ENCODE results near the gene RIPK4. TPM values are rescaled to one million over a fixed set of nuclear protein-coding genes. Genes with fewer than 3 reads are reported as not detected.
A peak's percentile ranks its signal among the peaks of the same experiment; 100 is the strongest.

Gene RIPK4
- 10 to 100 TPM in 2 of 4 donors, 1 to 10 TPM in 2; 4.4 to 20.5 (median 10.6) TPM for total RNA-seq

DNA sequence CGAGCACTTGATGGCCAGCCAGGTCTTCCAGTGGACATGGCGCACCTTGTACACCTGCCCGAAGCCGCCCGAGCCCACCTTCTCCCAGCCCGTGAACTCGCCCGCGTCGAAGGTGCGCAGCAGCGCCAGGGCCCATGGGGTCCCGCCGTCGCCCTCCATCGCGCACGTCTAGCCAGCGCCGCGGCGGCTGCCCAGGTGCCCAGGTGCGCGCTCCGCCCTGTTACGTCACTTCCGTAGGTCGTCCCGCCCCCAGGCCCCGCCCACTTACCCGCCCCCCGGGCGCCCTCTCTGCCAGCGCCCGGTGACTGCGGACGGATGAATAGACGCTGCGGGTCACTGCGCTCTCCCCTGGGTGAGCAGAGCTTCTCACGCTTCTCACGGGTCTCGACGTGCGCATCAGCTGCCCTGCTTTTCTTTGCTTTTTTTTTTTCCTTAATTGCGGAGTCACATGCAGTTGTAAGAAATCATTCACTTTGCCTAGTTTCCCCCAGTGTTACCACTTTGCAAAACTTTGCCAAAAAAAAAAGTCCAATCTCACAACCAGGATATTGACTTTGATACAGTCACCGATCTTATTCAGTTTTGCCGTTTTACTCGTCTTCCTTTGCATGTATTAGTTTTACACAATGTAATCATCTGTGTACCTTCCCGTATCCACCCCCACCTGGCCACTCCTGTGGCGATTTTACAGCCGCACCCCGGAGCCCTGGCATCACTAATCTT is at the start of gene RIPK4:
RIPK4 (minus strand) TSS at position 170 of the 723 bp plus-strand sequence; CDS start at position 159, 11 bp downstream.
- in situ Hi-C loops (cut with MboI; ENCODE audit: low pct_ligation_motif_present in 1 of 4, low pct_unique_long_range_greater_than_20kb in 1 of 4, low sequenced_read_pairs in 3 of 4) = no loop called here
- Histone ChIP-seq H3K36me3 (no peaks in the 10 kb centered on the region), H3K27me3 (peaks cover 96% of the 10 kb centered on the region), H3K4me3 (peak within 1 kb of the TSS; percentile 25 to 60 (median 48)), H3K4me1 (peaks cover 7 to 52% (median 32%) of the 10 kb centered on the region in 4 donors), H3K9me3 (no peaks in the 10 kb centered on the region), H3K27ac (peak within 1 kb of the TSS; percentile 61 to 77 (median 70))
- no peak for TF ChIP-seq EP300 (IDR thresholded peaks at IDR 0.05; ENCODE audit: low read depth)
- TF ChIP-seq POLR2A (IDR thresholded peaks at IDR 0.05) = peak; percentile 90
- TF ChIP-seq, protein P1, sequence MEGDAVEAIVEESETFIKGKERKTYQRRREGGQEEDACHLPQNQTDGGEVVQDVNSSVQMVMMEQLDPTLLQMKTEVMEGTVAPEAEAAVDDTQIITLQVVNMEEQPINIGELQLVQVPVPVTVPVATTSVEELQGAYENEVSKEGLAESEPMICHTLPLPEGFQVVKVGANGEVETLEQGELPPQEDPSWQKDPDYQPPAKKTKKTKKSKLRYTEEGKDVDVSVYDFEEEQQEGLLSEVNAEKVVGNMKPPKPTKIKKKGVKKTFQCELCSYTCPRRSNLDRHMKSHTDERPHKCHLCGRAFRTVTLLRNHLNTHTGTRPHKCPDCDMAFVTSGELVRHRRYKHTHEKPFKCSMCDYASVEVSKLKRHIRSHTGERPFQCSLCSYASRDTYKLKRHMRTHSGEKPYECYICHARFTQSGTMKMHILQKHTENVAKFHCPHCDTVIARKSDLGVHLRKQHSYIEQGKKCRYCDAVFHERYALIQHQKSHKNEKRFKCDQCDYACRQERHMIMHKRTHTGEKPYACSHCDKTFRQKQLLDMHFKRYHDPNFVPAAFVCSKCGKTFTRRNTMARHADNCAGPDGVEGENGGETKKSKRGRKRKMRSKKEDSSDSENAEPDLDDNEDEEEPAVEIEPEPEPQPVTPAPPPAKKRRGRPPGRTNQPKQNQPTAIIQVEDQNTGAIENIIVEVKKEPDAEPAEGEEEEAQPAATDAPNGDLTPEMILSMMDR (IDR thresholded peaks at IDR 0.05) = no peak
- peak; percentile 60 to 96 (median 95) for TF ChIP-seq POLR2AphosphoS5 (IDR thresholded peaks at IDR 0.05)
- intact Hi-C loops (cut with DNase I; ENCODE audit: low total_unique reads) = no loop called here
- 2 to 4% methylated on average over 8 to 36 of the region's 53 CpGs for WGBS, 2 donors (ENCODE audit: low coverage in 1 of 2)
- DNase-seq = peak; percentile 89

DNA sequence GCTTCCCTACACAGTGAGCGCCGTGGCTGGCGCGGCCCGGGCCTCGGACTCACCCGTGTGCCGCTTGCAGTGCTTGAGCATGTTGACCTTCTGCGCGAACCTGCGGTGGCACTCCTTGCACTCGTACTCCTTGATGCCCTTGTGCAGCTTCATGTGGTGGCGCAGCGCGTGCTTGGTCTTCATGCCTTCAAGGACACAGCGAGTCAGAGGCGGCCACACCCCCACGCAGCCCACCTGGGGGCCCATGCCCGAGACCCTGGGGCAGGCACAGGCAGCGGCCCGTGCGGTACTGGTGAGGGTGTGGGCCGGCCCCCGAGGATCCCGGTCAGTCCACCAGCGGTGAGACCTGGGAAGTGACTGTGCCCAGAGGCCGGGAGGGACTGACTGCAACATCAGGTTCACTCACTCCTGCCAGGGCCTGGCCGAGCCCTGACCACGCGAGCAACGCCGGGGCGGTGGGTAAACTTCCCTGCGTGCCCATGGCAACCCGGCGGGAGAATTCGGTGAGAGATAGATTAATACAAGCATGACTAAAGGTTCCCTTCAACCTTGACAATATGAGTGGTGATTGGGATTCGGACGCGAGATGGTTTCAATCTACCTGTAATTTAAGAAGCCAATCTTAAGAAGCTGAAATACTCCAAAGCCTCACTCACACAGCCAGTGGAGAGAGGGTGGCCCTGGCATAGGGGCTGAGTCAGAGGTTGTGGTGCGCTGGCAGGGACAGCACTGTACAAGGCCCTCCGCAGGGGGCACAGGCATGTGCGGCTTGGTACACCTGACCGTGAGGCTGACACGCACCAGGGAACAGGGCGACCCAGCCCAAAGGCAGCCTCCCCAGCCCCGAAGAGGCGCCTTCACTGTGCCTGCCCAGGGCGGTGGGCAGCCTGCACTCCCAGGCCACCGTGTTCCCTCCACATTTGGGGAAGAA is 49.1 kb upstream of the RIPK4 start:
- peaks cover 0 to 4% (median 2%) of the 10 kb centered on the region in 4 donors for H3K4me1 ChIP-seq
- peaks cover 0 to 11% (median 0%) of the 10 kb centered on the region in 4 donors for H3K36me3 ChIP-seq
- H3K4me3 ChIP-seq = no peak overlapping the region
- H3K9me3 ChIP-seq = no peaks in the 10 kb centered on the region
- intact Hi-C loops (cut with DNase I; ENCODE audit: low total_unique reads) (loop anchor here (5.0 kb wide), 1 partner anchor 301 kb away; no protein-coding TSS in a partner anchor), in situ Hi-C loops (cut with MboI; ENCODE audit: low pct_ligation_motif_present in 1 of 4, low pct_unique_long_range_greater_than_20kb in 1 of 4, low sequenced_read_pairs in 3 of 4) (loop anchor here in 3 of 4 donors (25.0 kb wide), 2 partner anchors 96 to 296 kb away; no protein-coding TSS in a partner anchor)
- TF ChIP-seq, protein P1 (IDR thresholded peaks at IDR 0.05) = no peak
- no peak for TF ChIP-seq EP300 (IDR thresholded peaks at IDR 0.05; ENCODE audit: low read depth)
- no peak for TF ChIP-seq POLR2AphosphoS5 (IDR thresholded peaks at IDR 0.05)
- TF ChIP-seq POLR2A (IDR thresholded peaks at IDR 0.05) = no peak
- no peak overlapping the region for H3K27ac ChIP-seq
- DNase-seq = no peak
- 93% methylated on average over 46 of the region's 50 CpGs; no CpG with 5 or more reads in 1 of the 2 donors for WGBS, 2 donors (ENCODE audit: low coverage in 1 of 2)
- H3K27me3 ChIP-seq = no peaks in the 10 kb centered on the region

DNA sequence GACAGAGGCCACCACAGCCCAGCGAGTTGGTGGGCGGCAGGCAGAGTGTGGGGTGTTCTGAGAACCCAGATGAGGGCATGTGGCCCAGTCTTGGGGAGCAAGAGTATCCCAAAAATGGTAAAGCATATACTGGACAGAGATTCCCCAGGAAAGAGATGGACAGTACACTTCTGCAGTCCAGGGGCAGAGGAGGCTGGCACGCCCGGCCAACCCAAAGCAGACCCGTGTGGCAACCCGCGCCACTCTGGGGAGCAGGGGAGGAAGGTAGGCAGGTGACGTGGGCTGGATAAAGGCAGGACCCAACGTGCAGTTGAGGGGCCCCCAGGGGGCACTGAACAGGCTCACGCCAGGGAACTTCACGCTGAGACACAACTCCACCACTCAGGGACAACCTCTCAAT is 46.4 kb upstream of the RIPK4 start:
- in situ Hi-C loops (cut with MboI; ENCODE audit: low pct_ligation_motif_present in 1 of 4, low pct_unique_long_range_greater_than_20kb in 1 of 4, low sequenced_read_pairs in 3 of 4) = loop anchor here in 3 of 4 donors (25.0 kb wide), 2 partner anchors 99 to 299 kb away; no protein-coding TSS in a partner anchor
- H3K4me3 ChIP-seq = no peak overlapping the region
- 93 to 96% methylated on average over 8 to 11 of the region's 11 CpGs for WGBS, 2 donors (ENCODE audit: low coverage in 1 of 2)
- H3K9me3 ChIP-seq = no peaks in the 10 kb centered on the region
- intact Hi-C loops (cut with DNase I; ENCODE audit: low total_unique reads) = no loop called here
- peaks cover 0 to 11% (median 0%) of the 10 kb centered on the region in 4 donors for H3K36me3 ChIP-seq
- no peak overlapping the region for H3K27ac ChIP-seq
- DNase-seq = no peak
- peaks cover 0 to 4% (median 2%) of the 10 kb centered on the region in 4 donors for H3K4me1 ChIP-seq
- TF ChIP-seq, protein P1 (IDR thresholded peaks at IDR 0.05) = no peak
- TF ChIP-seq POLR2A (IDR thresholded peaks at IDR 0.05) = no peak
- TF ChIP-seq EP300 (IDR thresholded peaks at IDR 0.05; ENCODE audit: low read depth) = no peak
- no peak for TF ChIP-seq POLR2AphosphoS5 (IDR thresholded peaks at IDR 0.05)
- H3K27me3 ChIP-seq = no peaks in the 10 kb centered on the region

All from transverse colon (tissue), 4 donors.